Measurements from ENCODE around the gene RAD51B.
A peak's percentile ranks its signal among the peaks of the same experiment; 100 is the strongest.
"Not testable (repeated sequence)": the region's sequence is repeated elsewhere in the genome, so short reads cannot be mapped to it uniquely, and the experiment has no call there.

Gene RAD51B

DNA sequence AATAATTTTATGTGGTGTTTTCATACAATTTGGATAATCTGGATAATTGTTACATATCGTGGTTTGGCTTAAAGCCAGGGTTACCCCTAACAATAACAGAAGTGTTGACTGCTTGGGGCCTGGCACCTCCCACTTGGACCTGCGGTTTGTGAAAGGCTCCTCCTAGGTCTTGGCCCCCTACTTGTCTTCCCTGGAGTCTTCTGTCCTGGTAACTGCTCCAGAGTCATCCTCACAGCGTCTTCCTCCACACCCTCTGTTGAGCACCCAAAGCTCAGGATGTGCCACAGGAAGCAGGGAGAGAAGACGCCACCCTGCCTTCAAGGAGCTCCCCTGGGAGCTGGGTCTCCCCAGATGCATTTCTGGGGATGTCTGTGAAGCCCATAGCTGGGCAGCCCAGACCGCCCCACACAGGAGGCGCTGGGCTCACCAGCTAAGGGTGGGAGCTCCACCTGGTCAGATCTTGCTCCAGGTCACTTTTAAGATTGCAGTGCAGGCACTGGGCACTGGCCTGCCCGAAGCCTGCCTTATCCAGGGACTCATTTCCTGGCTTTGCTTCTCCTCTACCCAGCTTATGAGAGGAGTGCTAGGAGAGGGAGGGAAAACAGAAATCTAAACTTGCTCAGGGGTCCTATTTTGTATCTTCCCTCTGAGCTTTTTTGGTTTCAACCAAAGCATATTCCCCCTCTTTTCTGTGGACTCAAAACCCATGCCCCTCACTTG lies 875.1 kb downstream of the RAD51B start:
- H3K4me3 ChIP-seq (ENCODE audit: low read depth, low read length): no peak overlapping the region
- TF ChIP-seq, protein P1, sequence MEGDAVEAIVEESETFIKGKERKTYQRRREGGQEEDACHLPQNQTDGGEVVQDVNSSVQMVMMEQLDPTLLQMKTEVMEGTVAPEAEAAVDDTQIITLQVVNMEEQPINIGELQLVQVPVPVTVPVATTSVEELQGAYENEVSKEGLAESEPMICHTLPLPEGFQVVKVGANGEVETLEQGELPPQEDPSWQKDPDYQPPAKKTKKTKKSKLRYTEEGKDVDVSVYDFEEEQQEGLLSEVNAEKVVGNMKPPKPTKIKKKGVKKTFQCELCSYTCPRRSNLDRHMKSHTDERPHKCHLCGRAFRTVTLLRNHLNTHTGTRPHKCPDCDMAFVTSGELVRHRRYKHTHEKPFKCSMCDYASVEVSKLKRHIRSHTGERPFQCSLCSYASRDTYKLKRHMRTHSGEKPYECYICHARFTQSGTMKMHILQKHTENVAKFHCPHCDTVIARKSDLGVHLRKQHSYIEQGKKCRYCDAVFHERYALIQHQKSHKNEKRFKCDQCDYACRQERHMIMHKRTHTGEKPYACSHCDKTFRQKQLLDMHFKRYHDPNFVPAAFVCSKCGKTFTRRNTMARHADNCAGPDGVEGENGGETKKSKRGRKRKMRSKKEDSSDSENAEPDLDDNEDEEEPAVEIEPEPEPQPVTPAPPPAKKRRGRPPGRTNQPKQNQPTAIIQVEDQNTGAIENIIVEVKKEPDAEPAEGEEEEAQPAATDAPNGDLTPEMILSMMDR (IDR thresholded peaks at IDR 0.05; ENCODE audit: low read depth, low read length, missing control alignments): no peak
- DNase-seq (ENCODE audit: low read depth): no peak

DNA sequence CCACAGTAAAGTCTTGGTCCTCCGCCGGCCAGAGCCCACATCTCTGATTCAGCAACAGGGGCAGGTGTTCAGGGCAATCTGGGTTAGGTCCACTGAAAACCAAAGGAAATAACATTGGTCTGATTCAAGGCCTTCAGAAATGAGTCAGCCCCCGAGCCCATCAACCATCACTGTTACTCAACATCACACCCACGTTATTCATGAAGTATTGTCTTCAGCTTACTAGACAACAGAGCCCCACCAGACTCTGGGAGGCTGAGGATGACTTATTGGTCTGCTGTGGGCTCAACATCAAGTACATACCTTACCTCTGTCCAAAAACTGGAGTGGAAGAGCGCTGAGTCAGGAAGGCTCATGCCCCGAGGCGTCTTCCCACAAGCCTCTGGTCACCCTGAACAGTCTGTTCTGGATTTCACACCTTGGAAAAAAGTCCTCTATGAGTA lies 875.8 kb downstream of the RAD51B start:
- DNase-seq (ENCODE audit: low read depth): peak; percentile 73
- TF ChIP-seq, protein P1 (IDR thresholded peaks at IDR 0.05; ENCODE audit: low read depth, low read length, missing control alignments): no peak
- H3K4me3 ChIP-seq (ENCODE audit: low read depth, low read length): no peak overlapping the region

DNA sequence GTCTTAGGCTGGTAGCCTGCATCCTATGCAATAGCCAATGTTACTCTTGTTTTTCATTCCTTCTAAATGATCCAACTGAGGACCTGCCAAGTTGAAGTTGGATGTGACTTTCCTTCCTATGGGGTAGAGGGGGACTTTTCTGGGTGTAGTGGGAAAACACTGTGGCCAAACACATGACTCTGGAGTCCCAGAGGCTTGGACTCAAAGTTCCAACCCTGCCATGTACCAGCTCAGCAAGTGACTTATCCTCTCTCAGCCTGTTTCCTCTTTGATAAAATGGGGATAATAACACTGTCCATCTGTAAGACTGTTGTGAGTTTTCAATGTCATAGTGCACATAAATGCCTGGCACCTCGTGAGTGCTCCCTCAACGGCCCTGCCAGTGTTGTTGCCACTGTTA lies 876.3 kb downstream of the RAD51B start:
- H3K4me3 ChIP-seq (ENCODE audit: low read depth, low read length): no peak overlapping the region
- no peak for DNase-seq (ENCODE audit: low read depth)
- TF ChIP-seq, protein P1 (IDR thresholded peaks at IDR 0.05; ENCODE audit: low read depth, low read length, missing control alignments): no peak

DNA sequence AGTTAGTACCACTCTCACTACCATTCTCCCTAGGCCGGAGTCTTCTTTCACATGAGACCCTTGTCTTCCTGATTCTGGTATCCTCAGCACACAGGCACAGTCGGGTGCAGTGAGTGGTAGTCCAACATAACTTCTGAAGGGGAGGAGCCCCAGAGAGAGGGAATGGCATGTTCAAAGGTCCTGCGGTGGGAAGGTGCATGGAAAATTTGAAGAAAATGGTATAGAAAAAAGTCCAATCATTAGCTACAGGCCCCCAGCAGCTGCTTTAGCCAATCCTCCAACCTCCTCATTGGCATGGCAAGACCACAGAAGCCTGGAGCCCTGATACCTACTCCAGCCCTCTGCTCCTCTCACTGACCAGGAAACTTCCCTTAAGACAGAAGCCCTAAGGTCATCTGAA lies 876.7 kb downstream of the RAD51B start:
- no peak for DNase-seq (ENCODE audit: low read depth)
- TF ChIP-seq, protein P1 (IDR thresholded peaks at IDR 0.05; ENCODE audit: low read depth, low read length, missing control alignments): no peak
- H3K4me3 ChIP-seq (ENCODE audit: low read depth, low read length): no peak overlapping the region

DNA sequence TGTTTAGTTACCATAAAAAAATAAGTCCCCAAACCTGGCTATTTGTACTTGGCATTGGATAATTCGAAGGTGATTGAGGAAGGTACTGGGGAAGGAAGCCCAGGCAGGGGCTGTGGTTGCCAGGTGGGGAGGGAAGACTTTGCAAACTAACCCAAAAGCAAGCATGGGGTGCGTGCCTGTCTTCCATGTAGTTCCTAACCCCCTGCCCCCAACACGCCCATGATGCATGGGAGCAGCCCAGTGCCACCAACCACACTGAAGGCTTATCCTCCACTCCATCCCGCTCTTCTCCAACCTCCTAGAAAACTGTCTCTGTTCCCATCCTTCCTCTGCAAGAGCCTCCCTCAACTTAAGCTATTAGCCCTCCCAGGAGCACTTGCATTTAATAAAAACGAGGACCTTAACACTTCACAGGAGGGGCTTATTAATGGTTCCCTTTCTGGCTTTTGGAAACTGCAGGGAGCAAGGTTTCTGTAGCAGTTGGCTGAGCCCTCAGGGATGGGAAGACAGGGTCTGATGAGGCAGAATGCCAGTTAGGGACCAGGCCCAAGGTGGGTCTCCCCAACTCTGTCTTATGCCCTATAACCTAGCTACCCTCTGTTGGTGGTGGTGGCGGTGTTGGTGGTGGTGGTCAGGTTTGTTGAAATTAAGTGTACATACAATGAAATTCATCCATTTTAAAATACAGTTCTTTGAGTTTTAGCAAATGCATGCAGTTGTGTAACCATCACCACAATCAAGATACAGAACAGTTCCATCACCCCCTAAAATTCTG lies 877.3 kb downstream of the RAD51B start:
- DNase-seq (ENCODE audit: low read depth): no peak
- no peak overlapping the region for H3K4me3 ChIP-seq (ENCODE audit: low read depth, low read length)
- TF ChIP-seq, protein P1 (IDR thresholded peaks at IDR 0.05; ENCODE audit: low read depth, low read length, missing control alignments): no peak

DNA sequence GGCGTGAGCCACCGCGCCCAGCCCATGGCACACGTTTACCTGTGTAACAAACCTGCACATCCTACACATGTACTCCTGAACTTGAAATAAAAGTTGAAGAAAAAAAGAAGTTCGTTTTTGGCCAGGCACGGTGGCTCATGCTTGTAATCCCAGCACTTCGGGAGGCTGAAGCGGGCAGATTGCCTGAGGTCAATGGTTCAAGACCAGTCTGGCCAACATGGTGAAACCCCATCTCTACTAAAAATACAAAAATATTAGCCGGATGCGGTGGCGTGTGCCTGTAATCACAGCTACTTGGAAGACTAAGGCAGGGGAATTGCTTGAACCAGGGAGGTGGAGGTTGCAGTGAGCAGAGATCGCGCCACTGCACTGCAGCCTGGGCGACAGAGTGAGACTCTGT lies 879.2 kb downstream of the RAD51B start:
- DNase-seq (ENCODE audit: low read depth); H3K4me3 ChIP-seq (ENCODE audit: low read depth, low read length): not testable (repeated sequence)

DNA sequence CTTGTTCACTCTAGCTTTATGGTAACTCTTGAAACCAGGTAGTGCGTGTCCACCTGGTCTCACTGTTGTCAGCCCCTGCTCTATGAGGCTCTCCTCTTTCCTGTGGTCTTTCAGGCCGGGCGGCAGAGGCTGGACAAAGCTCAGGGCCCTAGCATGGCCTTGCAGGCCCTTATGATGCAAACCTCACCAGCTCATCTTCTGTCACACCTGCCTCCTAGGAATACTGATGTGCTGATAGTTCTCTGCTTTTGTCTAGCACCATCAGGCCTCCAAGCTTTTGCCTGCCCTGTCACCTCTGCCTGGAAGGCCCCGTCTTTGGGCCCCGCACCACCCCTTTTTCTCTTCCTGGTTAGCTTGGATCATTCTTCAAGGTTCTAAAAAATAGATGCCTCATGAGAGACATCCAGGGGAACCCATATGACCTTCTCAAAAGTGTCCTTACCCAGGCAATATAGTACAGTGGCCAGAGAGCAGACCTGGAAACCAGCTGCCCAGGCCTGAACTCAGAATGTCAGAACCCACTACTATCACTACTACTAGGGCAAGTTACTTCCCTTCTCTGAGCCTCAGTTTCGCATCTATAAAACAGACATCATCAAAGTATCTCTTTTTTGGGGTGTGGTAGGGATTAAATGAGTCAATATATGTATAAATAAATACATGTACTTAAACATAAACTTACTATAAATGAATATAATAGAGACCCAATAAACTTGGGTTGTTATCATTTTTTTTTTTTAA lies 881.6 kb downstream of the RAD51B start:
- TF ChIP-seq, protein P1 (IDR thresholded peaks at IDR 0.05; ENCODE audit: low read depth, low read length, missing control alignments): no peak
- no peak for DNase-seq (ENCODE audit: low read depth)
- H3K4me3 ChIP-seq (ENCODE audit: low read depth, low read length): no peak overlapping the region
